SU-DHL-6 (cell line): ENCODE measurements around the gene IFIH1.

ENCODE experiments used
- H2AFZ ChIP-seq: fragments of 200-600 bp; sonication (generic); 2 replicates; pipeline ENCODE4 v1.6.1; 2014; ENCODE audit warnings: low read depth, mild to moderate bottlenecking, moderate library complexity, mixed read lengths, antibody characterized with exemption, low read length; ENCODE audit not compliant: severe bottlenecking
- H3F3A ChIP-seq: fragments of 200-600 bp; shearing (Covaris generic); 2 replicates; pipeline ENCODE4 v1.6.0; 2016; ENCODE audit warnings: antibody characterized with exemption, mild to moderate bottlenecking; ENCODE audit not compliant: insufficient read depth
- H3K27ac ChIP-seq: fragments of 200-600 bp; sonication (generic); 2 replicates; pipeline ENCODE4 v1.5.1; 2016; ENCODE audit warnings: low read depth, mild to moderate bottlenecking, low read length, moderate library complexity, mixed read lengths
- H3K27me3 ChIP-seq: fragments of 200-600 bp; sonication (generic), shearing (Covaris generic); 2 replicates; pipeline ENCODE4 v1.6.0; 2014; ENCODE audit warnings: mild to moderate bottlenecking, low read length
- H3K36me3 ChIP-seq: fragments of 200-600 bp; sonication (generic); 2 replicates; pipeline ENCODE4 v1.6.1; 2014; ENCODE audit warnings: mild to moderate bottlenecking, low read length, mixed read lengths
- H3K4me2 ChIP-seq: fragments of 300-600, 200-600 bp; shearing (Covaris generic), sonication (generic); 2 replicates; pipeline ENCODE4 v1.6.0; 2014; ENCODE audit warnings: low read length, low read depth, mild to moderate bottlenecking; ENCODE audit not compliant: poor library complexity, severe bottlenecking
- H3K4me3 ChIP-seq: fragments of 200-600 bp; sonication (generic); 2 replicates; pipeline ENCODE4 v1.5.1; 2014; ENCODE audit warnings: antibody characterized with exemption, low read length, mild to moderate bottlenecking, mixed read lengths; ENCODE audit not compliant: insufficient read depth, poor library complexity, severe bottlenecking
- H3K79me2 ChIP-seq: fragments of 200-600 bp; sonication (generic); 2 replicates; pipeline ENCODE4 v1.6.1; 2014; ENCODE audit warnings: mild to moderate bottlenecking, low read length, moderate library complexity; ENCODE audit not compliant: insufficient read depth
- H3K9ac ChIP-seq: fragments of 200-600 bp; sonication (generic); 2 replicates; pipeline ENCODE4 v1.7.0; 2014; ENCODE audit warnings: mild to moderate bottlenecking, low read length
- H3K9me2 ChIP-seq: fragments of 200-600 bp; sonication (generic); replicated peaks from 2 replicates; pipeline ENCODE4 v1.6.1; 2014; ENCODE audit warnings: low read length; ENCODE audit not compliant: insufficient read depth
- H3K9me3 ChIP-seq: fragments of 200-600 bp; sonication (generic); 2 replicates; pipeline ENCODE4 v1.6.1; 2014; ENCODE audit warnings: low read length, mixed read lengths; ENCODE audit not compliant: insufficient read depth
- H4K20me1 ChIP-seq: fragments of 200-600 bp; sonication (generic); 2 replicates; pipeline ENCODE4 v1.6.1; 2014; ENCODE audit warnings: low read depth, mild to moderate bottlenecking, antibody characterized with exemption, low read length, moderate library complexity, mixed read lengths
- EZH2phosphoT487 ChIP-seq: fragments of 200-600 bp; sonication (generic), shearing (Covaris generic); conservative IDR thresholded peaks from 2 replicates; pipeline ENCODE4 v1.6.1; 2018; ENCODE audit warnings: mild to moderate bottlenecking, antibody characterized with exemption, low read length, moderate library complexity, mixed read lengths
- TF ChIP-seq, protein P1 (sequence below): fragments of 200-600 bp; sonication (generic); IDR thresholded peaks from one replicate; pipeline ENCODE4 v1.5.1; 2017; ENCODE audit warnings: antibody characterized with exemption, mild to moderate bottlenecking, low read length, moderate library complexity; ENCODE audit not compliant: insufficient read depth, poor library complexity, severe bottlenecking

The IFIH1 gene

DNA sequence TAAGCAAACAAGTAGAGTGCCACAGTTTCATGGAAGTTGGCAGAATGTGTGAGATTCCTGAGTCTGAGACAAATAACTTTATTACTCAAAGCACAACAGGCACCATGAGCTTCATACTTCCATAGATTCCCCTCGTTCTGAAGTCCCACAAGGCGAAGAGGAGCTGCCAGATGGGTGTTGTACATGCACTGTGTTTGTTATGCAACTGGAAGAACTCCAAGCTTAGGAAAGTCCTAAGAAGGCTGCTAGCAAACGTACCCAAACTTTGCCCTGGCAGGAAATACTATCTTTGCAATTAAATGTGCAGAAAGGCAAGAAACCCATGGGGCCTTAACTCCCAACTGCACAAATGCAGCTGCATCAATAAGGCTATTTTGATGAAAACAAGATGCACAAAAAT is 23.8 kb upstream of the IFIH1 start:
- Histone ChIP-seq H2AFZ (no peak overlapping the region), H3K4me2 (no peak overlapping the region)

DNA sequence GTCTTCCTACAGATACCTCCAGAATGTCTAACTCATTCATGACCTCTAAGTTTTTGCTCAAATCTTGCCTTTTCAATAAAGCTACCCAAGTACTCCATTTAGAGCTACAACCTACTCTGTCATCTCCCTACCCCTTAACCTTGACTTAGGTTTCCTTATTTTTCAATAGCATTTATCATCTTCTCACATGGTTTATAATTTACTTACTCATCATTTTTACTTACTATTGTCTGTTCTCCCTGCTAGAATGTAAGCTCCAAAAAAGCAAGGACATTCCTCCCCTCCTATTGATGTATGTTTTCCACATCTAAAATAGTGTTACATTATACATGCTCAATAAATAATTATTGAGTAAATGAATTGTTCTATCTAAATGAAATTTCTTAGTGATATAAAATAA is 22.3 kb upstream of the IFIH1 start:
- Histone ChIP-seq H3K4me2 (no peak overlapping the region), H3K27me3 (no peaks in the 10 kb centered on the region), H2AFZ (no peak overlapping the region), H3K9ac (no peak overlapping the region), H3K4me3 (no peak overlapping the region), H3K79me2 (no peaks in the 10 kb centered on the region), H3K27ac (no peak overlapping the region), H3K9me3 (no peaks in the 10 kb centered on the region), H4K20me1 (no peaks in the 10 kb centered on the region), H3F3A (no peaks in the 10 kb centered on the region), H3K36me3 (no peaks in the 10 kb centered on the region), H3K9me2 (no peaks in the 10 kb centered on the region)
- TF ChIP-seq, protein P1, sequence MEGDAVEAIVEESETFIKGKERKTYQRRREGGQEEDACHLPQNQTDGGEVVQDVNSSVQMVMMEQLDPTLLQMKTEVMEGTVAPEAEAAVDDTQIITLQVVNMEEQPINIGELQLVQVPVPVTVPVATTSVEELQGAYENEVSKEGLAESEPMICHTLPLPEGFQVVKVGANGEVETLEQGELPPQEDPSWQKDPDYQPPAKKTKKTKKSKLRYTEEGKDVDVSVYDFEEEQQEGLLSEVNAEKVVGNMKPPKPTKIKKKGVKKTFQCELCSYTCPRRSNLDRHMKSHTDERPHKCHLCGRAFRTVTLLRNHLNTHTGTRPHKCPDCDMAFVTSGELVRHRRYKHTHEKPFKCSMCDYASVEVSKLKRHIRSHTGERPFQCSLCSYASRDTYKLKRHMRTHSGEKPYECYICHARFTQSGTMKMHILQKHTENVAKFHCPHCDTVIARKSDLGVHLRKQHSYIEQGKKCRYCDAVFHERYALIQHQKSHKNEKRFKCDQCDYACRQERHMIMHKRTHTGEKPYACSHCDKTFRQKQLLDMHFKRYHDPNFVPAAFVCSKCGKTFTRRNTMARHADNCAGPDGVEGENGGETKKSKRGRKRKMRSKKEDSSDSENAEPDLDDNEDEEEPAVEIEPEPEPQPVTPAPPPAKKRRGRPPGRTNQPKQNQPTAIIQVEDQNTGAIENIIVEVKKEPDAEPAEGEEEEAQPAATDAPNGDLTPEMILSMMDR, result no peak
- TF ChIP-seq EZH2phosphoT487, result no peak

More for the DNA sequence above, 23.8 kb upstream of the IFIH1 start:
- Histone ChIP-seq H3K9ac (no peak overlapping the region), H3K9me2 (no peaks in the 10 kb centered on the region), H3F3A (no peaks in the 10 kb centered on the region), H4K20me1 (no peaks in the 10 kb centered on the region), H3K79me2 (no peaks in the 10 kb centered on the region), H3K36me3 (no peaks in the 10 kb centered on the region), H3K27ac (no peak overlapping the region), H3K4me3 (no peak overlapping the region), H3K9me3 (no peaks in the 10 kb centered on the region), H3K27me3 (no peaks in the 10 kb centered on the region)
- no peak for TF ChIP-seq EZH2phosphoT487
- TF ChIP-seq, protein P1, result no peak

DNA sequence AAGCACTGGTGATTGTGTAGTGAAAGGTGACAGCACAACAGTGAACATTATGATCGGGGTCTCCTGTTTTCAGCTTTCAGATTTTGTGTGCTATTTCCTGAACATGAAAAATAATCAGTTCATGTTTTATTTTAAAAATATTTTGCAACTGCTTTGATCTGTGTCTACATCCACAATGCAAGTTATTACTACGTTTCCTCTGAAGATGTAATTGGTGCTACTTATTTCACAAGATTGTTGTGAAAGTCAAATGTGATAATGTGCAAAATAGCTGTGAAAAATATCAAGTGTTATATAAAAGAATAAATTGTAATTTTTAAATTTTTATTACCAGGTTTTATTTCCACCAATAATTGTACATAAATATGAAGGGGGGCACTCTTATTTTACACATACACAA is 19.4 kb upstream of the IFIH1 start:
- H4K20me1 ChIP-seq, result no peaks in the 10 kb centered on the region
- H3K9ac ChIP-seq, result no peak overlapping the region
- H3K4me3 ChIP-seq, result no peak overlapping the region
- no peak overlapping the region for H3K27ac ChIP-seq
- H3F3A ChIP-seq, result no peaks in the 10 kb centered on the region
- H3K27me3 ChIP-seq, result no peaks in the 10 kb centered on the region
- TF ChIP-seq EZH2phosphoT487, result no peak
- H2AFZ ChIP-seq, result no peak overlapping the region
- H3K9me3 ChIP-seq, result no peaks in the 10 kb centered on the region
- no peak overlapping the region for H3K4me2 ChIP-seq
- H3K9me2 ChIP-seq, result no peaks in the 10 kb centered on the region
- no peaks in the 10 kb centered on the region for H3K79me2 ChIP-seq
- no peaks in the 10 kb centered on the region for H3K36me3 ChIP-seq

DNA sequence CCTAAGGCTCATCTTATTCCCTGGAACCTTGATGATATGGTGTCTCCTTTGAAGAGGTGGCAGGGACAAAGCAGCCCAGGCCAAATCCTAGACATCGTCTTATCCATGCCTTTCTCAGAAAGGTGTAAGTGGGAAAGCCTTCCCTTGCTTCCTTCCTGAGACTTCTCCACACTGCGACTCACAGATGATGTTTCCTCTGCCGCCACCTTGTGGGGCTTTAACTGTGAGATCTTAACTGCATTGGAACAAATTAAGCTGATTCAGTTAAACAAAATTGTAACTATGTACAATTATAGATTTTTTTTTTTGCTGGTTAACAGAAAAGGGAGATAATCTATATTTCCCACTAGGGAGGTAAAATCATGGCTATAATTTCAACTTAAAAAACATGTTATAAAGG is 15.5 kb upstream of the IFIH1 start:
- Histone ChIP-seq H3K4me2 (no peak overlapping the region), H2AFZ (no peak overlapping the region), H4K20me1 (no peaks in the 10 kb centered on the region), H3K27ac (no peak overlapping the region), H3K36me3 (no peaks in the 10 kb centered on the region), H3K9me3 (no peaks in the 10 kb centered on the region), H3K4me3 (no peak overlapping the region), H3F3A (no peaks in the 10 kb centered on the region), H3K79me2 (no peaks in the 10 kb centered on the region), H3K27me3 (no peaks in the 10 kb centered on the region), H3K9ac (no peak overlapping the region), H3K9me2 (no peaks in the 10 kb centered on the region)
- TF ChIP-seq, protein P1, result peak; percentile 29
- no peak for TF ChIP-seq EZH2phosphoT487
